GM13977 (cell line): Measurements from ENCODE around the gene HHIP.

Source experiments
- DNase-seq: peaks from one replicate; pipeline ENCODE4 v3.0.0; 2012; ENCODE audit warnings: low spot score
- CTCF ChIP-seq: IDR thresholded peaks from 2 replicates; pipeline ENCODE4 v1.5.1; 2012; ENCODE audit warnings: mild to moderate bottlenecking, control low read depth; ENCODE audit not compliant: insufficient read depth; ENCODE audit errors: extremely low read depth, missing control alignments
- in situ Hi-C: fragments of 300-500 bp; cut with MboI; formaldehyde crosslinking; loops from one replicate; pipeline ENCODE4 v1.12.0; 2022; ENCODE audit warnings: low sequenced_read_pairs, low pct_unique_long_range_greater_than_20kb, mixed read lengths, inconsistent platforms; ENCODE audit not compliant: unreplicated experiment

The HHIP gene

GRCh38 chr4:144699565-144699964 is 53.6 kb downstream of the HHIP start:
- no peak for TF ChIP-seq CTCF
- in situ Hi-C loops: no loop called here
- no peak for DNase-seq

GRCh38 chr4:144701683-144702233 is 55.8 kb downstream of the HHIP start:
- in situ Hi-C loops: no loop called here
- TF ChIP-seq CTCF: no peak

GRCh38 chr4:144703494-144703893 is 57.5 kb downstream of the HHIP start:
- DNase-seq: no peak
- in situ Hi-C loops: no loop called here
- no peak for TF ChIP-seq CTCF

More at GRCh38 chr4:144701683-144702233, 55.8 kb downstream of the HHIP start:
- DNase-seq: no peak

GRCh38 chr4:144705601-144706590 is 59.9 kb downstream of the HHIP start:
- TF ChIP-seq CTCF: no peak
- no peak for DNase-seq
- in situ Hi-C loops: no loop called here

- TF ChIP-seq CTCF: no peak
- no peak for DNase-seq
- in situ Hi-C loops: no loop called here
Observed at GRCh38 chr4:144709159-144709558, 63.2 kb downstream of the HHIP start.

GRCh38 chr4:144709793-144710525 is 64.0 kb downstream of the HHIP start:
- DNase-seq: no peak
- no peak for TF ChIP-seq CTCF
- in situ Hi-C loops: no loop called here
